ENCODE results near the gene SPTBN1. TPM values are rescaled to one million over a fixed set of nuclear protein-coding genes. Genes with fewer than 3 reads are reported as not detected.

SPTBN1 gene
- total RNA-seq, 2 experiments from 2014 or later: 103 to 107 TPM

- Mint-ChIP-seq H3K4me3 (peak overlapping the region; percentile 53), H3K4me1 (ENCODE audit: low read depth) (peaks cover 90% of the 10 kb centered on the region), H3K27ac (peak overlapping the region; percentile 80), H3K9me3 (no peaks in the 10 kb centered on the region), H3K27me3 (ENCODE audit: low read depth) (no peaks in the 10 kb centered on the region), H3K36me3 (ENCODE audit: low read depth) (peaks cover 4% of the 10 kb centered on the region)
- CTCF ChIA-PET: interaction anchor here (0.7 to 4.2 kb wide), 12 partner anchors 10 to 60 kb away, joined by 3 to 21 read pairs (median 5); no protein-coding TSS in a partner anchor
- intact Hi-C loops (cut with micrococcal nuclease): loop anchor here (5.0 kb wide), 1 partner anchor 488 kb away; the partner anchor contains the start of gene ACYP2
- DNase-seq: peak; percentile 62
Measured at GRCh38 chr2:54604871-54605270, 148.7 kb downstream of the SPTBN1 start.

GRCh38 chr2:54605836-54606235 lies 149.7 kb downstream of the SPTBN1 start:
- intact Hi-C loops (cut with micrococcal nuclease): loop anchor here (1.0 to 5.0 kb wide), 5 partner anchors 15 to 489 kb away; partner anchors contain the start of gene ACYP2
- Mint-ChIP-seq H3K27ac (peak overlapping the region; percentile 80), H3K4me3 (peak overlapping the region; percentile 53), H3K36me3 (ENCODE audit: low read depth) (no peaks in the 10 kb centered on the region), H3K4me1 (ENCODE audit: low read depth) (peaks cover 89% of the 10 kb centered on the region), H3K27me3 (ENCODE audit: low read depth) (no peaks in the 10 kb centered on the region), H3K9me3 (no peaks in the 10 kb centered on the region)
- CTCF ChIA-PET: interaction anchor here (0.8 to 4.2 kb wide), 10 partner anchors 11 to 59 kb away, joined by 3 to 21 read pairs (median 6); no protein-coding TSS in a partner anchor
- no peak for DNase-seq

GRCh38 chr2:54606393-54606958 lies 150.3 kb downstream of the SPTBN1 start:
- Mint-ChIP-seq H3K9me3 (no peaks in the 10 kb centered on the region), H3K27me3 (ENCODE audit: low read depth) (no peaks in the 10 kb centered on the region), H3K4me1 (ENCODE audit: low read depth) (peaks cover 84% of the 10 kb centered on the region), H3K36me3 (ENCODE audit: low read depth) (no peaks in the 10 kb centered on the region), H3K27ac (peak overlapping the region; percentile 80), H3K4me3 (peak overlapping the region; percentile 53)
- CTCF ChIA-PET: interaction anchor here (0.7 to 4.2 kb wide), 8 partner anchors 10 to 60 kb away, joined by 3 to 21 read pairs (median 4); no protein-coding TSS in a partner anchor
- intact Hi-C loops (cut with micrococcal nuclease): loop anchor here (1.0 to 5.0 kb wide), 5 partner anchors 15 to 489 kb away; partner anchors contain the start of gene ACYP2
- peak; percentile 79 for DNase-seq

GRCh38 chr2:54608224-54608623 lies 152.1 kb downstream of the SPTBN1 start:
- no peak overlapping the region for H3K4me3 Mint-ChIP-seq
- no peak overlapping the region for H3K27ac Mint-ChIP-seq
- CTCF ChIA-PET: interaction anchor here (1.0 kb wide), 1 partner anchor 85 kb away, joined by 3 read pairs; no protein-coding TSS in a partner anchor
- H3K27me3 Mint-ChIP-seq (ENCODE audit: low read depth): no peaks in the 10 kb centered on the region
- no peaks in the 10 kb centered on the region for H3K9me3 Mint-ChIP-seq
- intact Hi-C loops (cut with micrococcal nuclease): loop anchor here (5.0 kb wide), 1 partner anchor 491 kb away; the partner anchor contains the start of gene ACYP2
- peaks cover 79% of the 10 kb centered on the region for H3K4me1 Mint-ChIP-seq (ENCODE audit: low read depth)
- peaks cover 2% of the 10 kb centered on the region for H3K36me3 Mint-ChIP-seq (ENCODE audit: low read depth)
- no peak for DNase-seq

- Mint-ChIP-seq H3K9me3 (no peaks in the 10 kb centered on the region), H3K4me3 (no peak overlapping the region), H3K27me3 (ENCODE audit: low read depth) (no peaks in the 10 kb centered on the region), H3K4me1 (ENCODE audit: low read depth) (peaks cover 74% of the 10 kb centered on the region), H3K36me3 (ENCODE audit: low read depth) (peaks cover 2% of the 10 kb centered on the region), H3K27ac (no peak overlapping the region)
- intact Hi-C loops (cut with micrococcal nuclease): loop anchor here (5.0 kb wide), 1 partner anchor 492 kb away; the partner anchor contains the start of gene ACYP2
- DNase-seq: no peak
- CTCF ChIA-PET: interaction anchor here (0.9 to 1.4 kb wide), 4 partner anchors 11 to 85 kb away, joined by 3 to 4 read pairs (median 4); no protein-coding TSS in a partner anchor
Measured at GRCh38 chr2:54609241-54609640, 153.1 kb downstream of the SPTBN1 start.

- Mint-ChIP-seq H3K9me3 (no peaks in the 10 kb centered on the region), H3K4me1 (ENCODE audit: low read depth) (peaks cover 71% of the 10 kb centered on the region), H3K27me3 (ENCODE audit: low read depth) (no peaks in the 10 kb centered on the region), H3K36me3 (ENCODE audit: low read depth) (peaks cover 2% of the 10 kb centered on the region), H3K27ac (no peak overlapping the region), H3K4me3 (no peak overlapping the region)
- intact Hi-C loops (cut with micrococcal nuclease): loop anchor here (5.0 kb wide), 1 partner anchor 492 kb away; the partner anchor contains the start of gene ACYP2
- CTCF ChIA-PET: interaction anchor here (0.9 to 1.4 kb wide), 4 partner anchors 11 to 85 kb away, joined by 3 to 4 read pairs (median 4); no protein-coding TSS in a partner anchor
- DNase-seq: no peak
Measured at GRCh38 chr2:54609647-54610046, 153.5 kb downstream of the SPTBN1 start.

- Mint-ChIP-seq H3K27ac (no peak overlapping the region), H3K4me3 (no peak overlapping the region), H3K9me3 (no peaks in the 10 kb centered on the region), H3K36me3 (ENCODE audit: low read depth) (peaks cover 3% of the 10 kb centered on the region), H3K27me3 (ENCODE audit: low read depth) (no peaks in the 10 kb centered on the region), H3K4me1 (ENCODE audit: low read depth) (peaks cover 61% of the 10 kb centered on the region)
- DNase-seq: no peak
- intact Hi-C loops (cut with micrococcal nuclease): no loop called here
- CTCF ChIA-PET: interaction anchor here (0.7 to 3.2 kb wide), 3 partner anchors 15 to 87 kb away, joined by 3 to 11 read pairs (median 3); no protein-coding TSS in a partner anchor
Measured at GRCh38 chr2:54610700-54611099, 154.6 kb downstream of the SPTBN1 start.

- intact Hi-C loops (cut with micrococcal nuclease): no loop called here
- Mint-ChIP-seq H3K36me3 (ENCODE audit: low read depth) (peaks cover 8% of the 10 kb centered on the region), H3K4me1 (ENCODE audit: low read depth) (peaks cover 52% of the 10 kb centered on the region)
Measured at GRCh38 chr2:54611830-54612545, 155.9 kb downstream of the SPTBN1 start.

GRCh38 chr2:54613386-54613785 lies 157.3 kb downstream of the SPTBN1 start:
- H3K4me3 Mint-ChIP-seq: no peak overlapping the region
- peaks cover 18% of the 10 kb centered on the region for H3K36me3 Mint-ChIP-seq (ENCODE audit: low read depth)
- CTCF ChIA-PET: interaction anchor here (3.2 kb wide), 1 partner anchor 12 kb away, joined by 11 read pairs; no protein-coding TSS in a partner anchor
- no peak overlapping the region for H3K27ac Mint-ChIP-seq
- intact Hi-C loops (cut with micrococcal nuclease): no loop called here
- no peaks in the 10 kb centered on the region for H3K27me3 Mint-ChIP-seq (ENCODE audit: low read depth)
- no peaks in the 10 kb centered on the region for H3K9me3 Mint-ChIP-seq
- peaks cover 51% of the 10 kb centered on the region for H3K4me1 Mint-ChIP-seq (ENCODE audit: low read depth)
- no peak for DNase-seq

More at GRCh38 chr2:54611830-54612545, 155.9 kb downstream of the SPTBN1 start:
- H3K27ac Mint-ChIP-seq: no peak overlapping the region
- CTCF ChIA-PET: interaction anchor here (0.7 to 3.2 kb wide), 5 partner anchors 13 to 58 kb away, joined by 3 to 11 read pairs (median 4); no protein-coding TSS in a partner anchor
- H3K4me3 Mint-ChIP-seq: no peak overlapping the region
- H3K9me3 Mint-ChIP-seq: no peaks in the 10 kb centered on the region
- DNase-seq: no peak
- H3K27me3 Mint-ChIP-seq (ENCODE audit: low read depth): no peaks in the 10 kb centered on the region

GRCh38 chr2:54613794-54614257 lies 157.7 kb downstream of the SPTBN1 start:
- no peak overlapping the region for H3K4me3 Mint-ChIP-seq

GRCh38 chr2:54614819-54615218 lies 158.7 kb downstream of the SPTBN1 start:
- Mint-ChIP-seq H3K27me3 (ENCODE audit: low read depth) (no peaks in the 10 kb centered on the region), H3K36me3 (ENCODE audit: low read depth) (peaks cover 28% of the 10 kb centered on the region), H3K9me3 (no peaks in the 10 kb centered on the region), H3K4me3 (no peak overlapping the region), H3K4me1 (ENCODE audit: low read depth) (peaks cover 51% of the 10 kb centered on the region), H3K27ac (no peak overlapping the region)
- intact Hi-C loops (cut with micrococcal nuclease): no loop called here
- CTCF ChIA-PET: interaction anchor here (0.6 to 1.5 kb wide), 3 partner anchors 10 to 46 kb away, joined by 3 to 6 read pairs (median 3); no protein-coding TSS in a partner anchor
- DNase-seq: no peak

More at GRCh38 chr2:54613794-54614257, 157.7 kb downstream of the SPTBN1 start:
- CTCF ChIA-PET: interaction anchor here (1.5 kb wide), 1 partner anchor 9 kb away, joined by 6 read pairs; no protein-coding TSS in a partner anchor
- H3K36me3 Mint-ChIP-seq (ENCODE audit: low read depth): peaks cover 22% of the 10 kb centered on the region
- H3K27me3 Mint-ChIP-seq (ENCODE audit: low read depth): no peaks in the 10 kb centered on the region
- no peaks in the 10 kb centered on the region for H3K9me3 Mint-ChIP-seq
- no peak overlapping the region for H3K27ac Mint-ChIP-seq
- intact Hi-C loops (cut with micrococcal nuclease): no loop called here
- H3K4me1 Mint-ChIP-seq (ENCODE audit: low read depth): peaks cover 52% of the 10 kb centered on the region
- no peak for DNase-seq
